GM06990 (cell line): Measurements from ENCODE around the gene ABHD2.

Experiments
- DNase-seq: peaks from one replicate; pipeline ENCODE4 v3.0.0-alpha.2; 2011; ENCODE audit not compliant: insufficient read length; ENCODE audit errors: extremely low read depth
- H3K27me3 ChIP-seq: replicated peaks from 2 replicates; pipeline ENCODE4 v1.6.0; 2011; ENCODE audit warnings: low read length; ENCODE audit not compliant: control insufficient read depth, insufficient read depth
- H3K36me3 ChIP-seq: 2 replicates; pipeline ENCODE4 v1.5.1; 2011; ENCODE audit warnings: low read length; ENCODE audit not compliant: control insufficient read depth, insufficient read depth
- H3K4me3 ChIP-seq: replicated peaks from 2 replicates; pipeline ENCODE4 v1.5.1; 2011; ENCODE audit warnings: low read depth, mild to moderate bottlenecking, control low read depth, low read length
- TF ChIP-seq, protein P1 (sequence below): IDR thresholded peaks from 2 replicates; pipeline ENCODE4 v1.5.1; 2011; ENCODE audit warnings: low read length, control low read depth, mild to moderate bottlenecking, inconsistent platforms; ENCODE audit not compliant: insufficient read depth, poor library complexity, severe bottlenecking

Gene ABHD2

DNA sequence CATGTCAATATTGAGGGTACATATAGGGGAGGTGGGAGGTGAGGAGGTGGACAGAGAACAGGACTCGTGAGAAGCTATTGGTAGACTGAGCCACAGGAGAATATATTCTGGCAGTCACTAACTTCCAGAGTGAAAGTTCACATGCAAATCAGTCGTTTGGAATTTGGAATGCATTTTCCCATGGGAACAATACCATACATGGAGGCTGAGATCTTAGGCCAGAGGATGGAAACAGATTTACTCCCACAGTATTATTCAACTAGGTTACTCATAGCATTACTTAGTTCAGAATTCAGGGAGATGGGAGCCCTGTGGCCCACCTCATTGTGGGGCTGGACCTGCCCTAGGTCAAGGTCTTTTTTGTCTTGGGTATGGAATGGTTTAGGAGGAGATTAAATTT lies 36.4 kb upstream of the ABHD2 start:
- H3K27me3 ChIP-seq, result no peaks in the 10 kb centered on the region; the same call in none of the 2 replicates
- DNase-seq, result no peak
- H3K36me3 ChIP-seq, result no peaks in the 10 kb centered on the region
- TF ChIP-seq, protein P1, sequence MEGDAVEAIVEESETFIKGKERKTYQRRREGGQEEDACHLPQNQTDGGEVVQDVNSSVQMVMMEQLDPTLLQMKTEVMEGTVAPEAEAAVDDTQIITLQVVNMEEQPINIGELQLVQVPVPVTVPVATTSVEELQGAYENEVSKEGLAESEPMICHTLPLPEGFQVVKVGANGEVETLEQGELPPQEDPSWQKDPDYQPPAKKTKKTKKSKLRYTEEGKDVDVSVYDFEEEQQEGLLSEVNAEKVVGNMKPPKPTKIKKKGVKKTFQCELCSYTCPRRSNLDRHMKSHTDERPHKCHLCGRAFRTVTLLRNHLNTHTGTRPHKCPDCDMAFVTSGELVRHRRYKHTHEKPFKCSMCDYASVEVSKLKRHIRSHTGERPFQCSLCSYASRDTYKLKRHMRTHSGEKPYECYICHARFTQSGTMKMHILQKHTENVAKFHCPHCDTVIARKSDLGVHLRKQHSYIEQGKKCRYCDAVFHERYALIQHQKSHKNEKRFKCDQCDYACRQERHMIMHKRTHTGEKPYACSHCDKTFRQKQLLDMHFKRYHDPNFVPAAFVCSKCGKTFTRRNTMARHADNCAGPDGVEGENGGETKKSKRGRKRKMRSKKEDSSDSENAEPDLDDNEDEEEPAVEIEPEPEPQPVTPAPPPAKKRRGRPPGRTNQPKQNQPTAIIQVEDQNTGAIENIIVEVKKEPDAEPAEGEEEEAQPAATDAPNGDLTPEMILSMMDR, result no peak
- no peak overlapping the region for H3K4me3 ChIP-seq

DNA sequence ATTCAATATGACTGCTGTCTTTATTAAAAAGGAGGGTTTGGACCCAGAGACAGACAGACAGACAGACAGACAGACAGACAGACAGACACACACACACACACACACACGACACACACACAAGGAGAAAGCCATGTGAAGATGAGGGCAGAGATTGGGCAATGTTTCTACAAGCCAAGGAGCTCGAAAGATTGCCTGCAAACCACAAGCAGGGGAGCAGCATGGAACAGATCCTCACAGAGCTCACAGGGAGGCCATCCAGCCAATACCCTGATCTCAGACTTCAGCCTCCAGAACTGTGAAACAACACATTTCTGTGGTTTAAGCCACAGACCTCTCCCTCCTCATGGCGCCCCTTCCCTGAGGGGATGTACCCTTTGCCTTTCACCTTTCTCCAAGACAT lies 35.8 kb upstream of the ABHD2 start:
- Histone ChIP-seq H3K4me3 (no peak overlapping the region), H3K36me3 (no peaks in the 10 kb centered on the region)

DNA sequence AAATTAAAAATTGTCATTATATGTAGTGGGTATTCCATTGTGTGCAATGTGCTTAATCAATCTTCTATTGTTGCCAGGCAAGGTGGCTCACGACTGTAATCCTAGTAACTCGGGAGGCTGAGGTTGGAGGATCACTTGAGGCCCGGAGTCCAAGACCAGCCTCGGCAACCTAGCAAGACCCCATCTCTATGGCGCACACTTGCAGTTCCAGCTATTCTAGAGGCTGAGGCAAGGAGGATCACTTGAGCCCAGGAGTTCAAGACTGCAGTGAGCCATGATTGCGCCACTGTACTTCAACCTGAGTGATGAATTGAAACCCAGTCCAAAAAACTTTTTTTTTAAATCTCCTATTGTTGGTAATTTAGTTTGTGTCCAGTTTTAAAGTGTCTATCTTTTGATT lies 33.4 kb upstream of the ABHD2 start:
- H3K36me3 ChIP-seq, result no peaks in the 10 kb centered on the region
- no peak for DNase-seq
- no peak overlapping the region for H3K4me3 ChIP-seq
- TF ChIP-seq, protein P1, result no peak
- no peaks in the 10 kb centered on the region; the same call in none of the 2 replicates for H3K27me3 ChIP-seq

More for the DNA sequence above, 35.8 kb upstream of the ABHD2 start:
- TF ChIP-seq, protein P1, result no peak
- no peak for DNase-seq
- H3K27me3 ChIP-seq, result no peaks in the 10 kb centered on the region; the same call in none of the 2 replicates

DNA sequence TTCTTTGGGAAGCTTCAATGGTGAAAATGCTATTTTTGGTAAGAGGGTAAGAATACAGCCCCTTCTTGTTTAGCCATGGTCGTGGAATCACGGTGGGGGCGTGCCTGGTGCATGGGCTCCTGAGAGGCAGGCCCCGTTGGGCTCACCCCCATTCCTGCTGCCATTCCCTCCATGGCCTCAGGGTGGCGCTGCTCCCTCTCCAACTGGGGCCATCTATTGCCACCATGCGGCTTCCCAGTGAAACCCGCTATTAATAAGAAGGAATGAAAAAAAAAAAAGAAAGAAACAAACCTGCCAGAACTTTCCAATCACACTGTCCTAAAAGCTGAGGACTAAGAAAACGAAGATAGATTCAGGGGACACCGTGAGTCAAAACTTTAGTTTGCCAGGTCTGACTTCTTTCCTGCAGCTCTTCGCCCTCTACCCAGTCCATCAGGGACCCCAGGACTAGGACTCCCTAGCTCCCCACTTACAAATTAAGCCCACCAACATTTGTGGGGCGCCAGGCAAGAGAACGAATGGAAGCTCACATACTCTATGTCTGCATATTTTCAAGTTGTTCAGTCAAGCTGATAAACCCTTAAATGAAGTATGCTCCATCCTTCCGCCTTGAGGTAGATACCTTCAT lies 30.6 kb upstream of the ABHD2 start:
- peak; percentile 71 for DNase-seq
- TF ChIP-seq, protein P1, result peak; percentile 99
- Histone ChIP-seq H3K4me3 (no peak overlapping the region), H3K27me3 (no peaks in the 10 kb centered on the region; the same call in none of the 2 replicates), H3K36me3 (no peaks in the 10 kb centered on the region)

DNA sequence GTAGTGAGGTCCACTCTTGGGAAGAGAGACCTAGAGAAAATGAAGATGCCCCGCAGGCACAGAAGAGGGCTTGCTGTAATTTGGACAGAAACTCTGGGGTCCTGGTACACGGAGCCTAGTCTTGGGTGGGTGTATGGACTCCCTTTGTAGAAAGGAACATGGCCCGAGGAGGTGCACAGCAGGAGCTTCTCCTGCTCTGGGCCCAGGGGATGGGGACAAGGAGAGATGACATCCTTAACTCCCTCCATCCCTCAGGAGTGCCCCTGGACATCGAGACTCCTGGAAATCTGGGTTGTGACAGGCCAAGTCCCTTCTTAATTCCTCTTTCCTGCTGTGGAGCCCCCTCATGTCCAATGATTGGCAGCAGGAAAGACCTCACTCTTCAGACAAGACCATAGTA lies 29.9 kb upstream of the ABHD2 start:
- Histone ChIP-seq H3K36me3 (no peaks in the 10 kb centered on the region), H3K27me3 (no peaks in the 10 kb centered on the region; the same call in none of the 2 replicates), H3K4me3 (no peak overlapping the region)
- TF ChIP-seq, protein P1, result no peak
- no peak for DNase-seq

DNA sequence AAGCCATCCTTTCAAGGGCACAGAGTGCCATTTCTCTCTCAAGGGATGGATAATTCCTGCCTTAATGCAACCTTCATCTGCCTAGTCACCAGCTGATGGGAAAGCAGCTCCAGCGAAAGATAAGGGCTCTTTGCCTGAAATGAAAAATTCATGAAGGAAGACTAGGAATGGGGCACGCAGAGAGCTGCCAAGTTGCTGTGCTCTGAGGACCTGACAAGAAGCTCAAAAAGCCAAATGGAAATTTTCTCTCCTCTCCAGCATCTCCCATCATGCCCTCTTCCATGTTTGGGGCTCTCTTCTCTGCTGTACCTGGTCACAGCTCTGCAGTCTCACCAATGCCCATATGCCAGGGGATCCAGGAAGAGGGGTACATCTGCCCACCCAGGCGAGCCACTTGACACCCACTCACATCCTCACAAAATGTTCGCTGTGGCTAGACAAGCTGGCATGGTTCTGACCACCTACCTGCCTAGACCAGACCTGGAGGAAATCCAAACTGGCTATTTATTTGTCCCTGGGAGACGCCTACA lies 29.3 kb upstream of the ABHD2 start:
- Histone ChIP-seq H3K27me3 (no peaks in the 10 kb centered on the region; the same call in 1 of the 2 replicates), H3K4me3 (no peak overlapping the region), H3K36me3 (no peaks in the 10 kb centered on the region)
- DNase-seq, result no peak
- TF ChIP-seq, protein P1, result no peak
